HAP-1 (cell line): ENCODE results near the gene PAEP.

Experiments
- DNase-seq, 2 experiments: peaks; one replicate each; pipeline ENCODE4 v3.0.0-alpha.2; 2016 to 2020; ENCODE audit warnings: low spot score in 2 of 2
- H3K27me3 ChIP-seq: fragments of 250-450 bp; sonication (Bioruptor Pico); 2 replicates; pipeline ENCODE4 v1.5.1; 2020; ENCODE audit warnings: low read depth, mild to moderate bottlenecking, moderate library complexity
- H3K36me3 ChIP-seq: fragments of 250-450 bp; sonication (Bioruptor Pico); replicated peaks from 2 replicates; pipeline ENCODE4 v1.5.1; 2020; ENCODE audit warnings: mild to moderate bottlenecking
- H3K4me1 ChIP-seq: fragments of 250-450 bp; sonication (Bioruptor Pico); 2 replicates; pipeline ENCODE4 v1.5.1; 2020; ENCODE audit warnings: mild to moderate bottlenecking
- H3K4me3 ChIP-seq: fragments of 250-450 bp; sonication (Bioruptor Pico); 2 replicates; pipeline ENCODE4 v1.5.1; 2020; ENCODE audit warnings: mild to moderate bottlenecking, moderate library complexity
- H3K9me3 ChIP-seq: fragments of 250-450 bp; sonication (Bioruptor Pico); 2 replicates; pipeline ENCODE4 v1.5.1; 2020; ENCODE audit warnings: mild to moderate bottlenecking, moderate library complexity
- in situ Hi-C: fragments of 300-500 bp; cut with MboI; formaldehyde crosslinking; loops from 3 replicates; pipeline ENCODE4 v1.14.3; 2020; ENCODE audit warnings: low sequenced_read_pairs, inconsistent platforms, mixed read lengths

The PAEP gene

DNA sequence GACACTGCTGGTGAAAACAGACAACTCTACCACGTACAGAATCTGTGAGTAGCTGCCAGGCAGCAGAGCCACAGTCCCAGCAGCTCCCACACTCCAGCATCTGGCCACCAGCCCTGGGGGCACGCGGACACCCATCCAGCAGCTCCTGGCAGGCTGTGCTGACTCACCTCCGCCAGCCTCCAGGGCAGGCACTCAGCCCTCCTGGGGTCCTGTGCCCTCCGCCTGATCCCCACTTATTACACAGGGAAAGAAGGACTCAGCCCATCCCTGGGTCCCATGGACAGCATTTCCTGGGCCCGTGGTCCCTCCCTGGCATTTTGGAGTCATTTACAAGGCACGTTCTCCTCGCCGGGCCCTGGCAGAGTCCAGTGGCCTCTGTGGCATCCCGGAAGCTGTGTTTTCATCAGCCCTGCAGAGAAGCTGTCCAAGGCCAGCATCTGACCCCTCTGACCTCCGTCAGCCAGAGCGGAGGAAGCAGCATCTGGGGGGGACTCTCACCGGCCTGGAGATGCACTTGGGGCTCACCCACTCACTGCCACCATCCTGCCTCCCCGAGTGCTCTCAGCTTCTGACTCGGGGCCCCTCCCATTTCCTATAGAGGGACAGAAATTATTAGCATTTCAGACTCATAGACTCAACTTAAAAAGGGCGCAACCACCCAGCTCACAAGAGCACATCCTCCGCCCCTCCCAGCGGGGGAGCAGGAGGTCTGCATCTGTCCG, 21.6 kb downstream of the PAEP start:
- in situ Hi-C loops = no loop called here
- H3K4me3 ChIP-seq = no peak overlapping the region
- no peaks in the 10 kb centered on the region for H3K27me3 ChIP-seq
- H3K4me1 ChIP-seq = no peaks in the 10 kb centered on the region
- DNase-seq = no peak
- H3K9me3 ChIP-seq = no peaks in the 10 kb centered on the region
- H3K36me3 ChIP-seq = no peaks in the 10 kb centered on the region

DNA sequence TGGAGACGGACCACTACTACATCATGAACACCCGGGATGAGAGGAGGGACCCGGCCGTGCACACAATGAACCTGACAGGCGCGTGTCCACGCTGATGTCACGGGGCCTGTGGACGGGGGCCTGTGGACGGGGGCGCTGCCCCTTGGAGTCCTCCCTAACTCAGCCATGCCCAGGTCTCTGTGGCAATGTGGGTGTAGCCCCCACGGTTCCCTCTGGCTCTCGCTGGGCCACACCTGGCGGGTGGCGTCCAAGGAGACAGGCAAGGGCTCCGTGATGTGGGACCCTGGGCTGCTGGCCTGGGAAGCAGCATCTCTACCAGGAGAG, 22.1 kb downstream of the PAEP start:
- Histone ChIP-seq H3K36me3 (no peaks in the 10 kb centered on the region), H3K27me3 (no peaks in the 10 kb centered on the region), H3K4me3 (no peak overlapping the region), H3K4me1 (no peaks in the 10 kb centered on the region), H3K9me3 (no peaks in the 10 kb centered on the region)
- in situ Hi-C loops = no loop called here
- no peak for DNase-seq

DNA sequence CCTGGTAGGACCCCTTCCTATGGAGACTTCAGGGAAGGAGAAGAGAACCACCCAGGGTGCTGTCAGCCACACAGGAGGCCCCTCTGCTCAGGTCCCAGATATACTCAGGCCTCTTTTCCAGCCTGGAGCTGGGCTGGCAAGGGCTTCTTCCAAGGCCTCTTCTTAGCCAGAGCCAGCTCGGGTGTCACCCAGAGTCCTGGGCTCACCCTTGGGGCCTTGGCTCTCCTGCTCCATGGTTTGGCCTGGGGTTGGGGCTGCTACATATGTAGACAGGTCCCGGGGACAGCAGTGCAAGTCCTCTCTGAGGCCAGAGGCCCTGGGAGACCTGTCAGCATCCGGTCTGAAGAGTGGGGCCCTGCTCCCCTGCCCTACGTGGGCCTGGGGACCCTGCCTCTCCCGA, 22.8 kb downstream of the PAEP start:
- no peaks in the 10 kb centered on the region for H3K4me1 ChIP-seq
- in situ Hi-C loops = no loop called here

DNA sequence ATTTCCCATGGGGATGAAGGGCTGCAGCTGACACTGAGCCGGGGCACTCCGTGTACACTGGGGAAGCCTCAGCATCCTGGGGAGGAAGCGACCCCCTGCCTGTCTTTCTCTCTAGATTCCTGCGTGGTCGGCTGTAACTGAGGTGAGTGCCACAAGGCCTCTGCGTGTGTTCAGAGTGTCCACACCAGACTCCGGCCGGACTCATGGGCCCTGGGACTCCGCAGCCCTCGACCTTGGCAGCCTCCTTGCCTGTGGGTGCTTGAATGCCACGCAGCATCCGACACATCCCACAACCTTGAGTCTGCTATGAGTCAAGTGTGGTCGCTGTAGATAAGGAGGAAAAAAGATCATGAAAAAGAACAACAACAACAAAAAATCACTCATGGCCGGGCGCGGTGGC, 23.4 kb downstream of the PAEP start:
- Histone ChIP-seq H3K36me3 (no peaks in the 10 kb centered on the region), H3K4me1 (no peaks in the 10 kb centered on the region), H3K4me3 (no peak overlapping the region), H3K27me3 (no peaks in the 10 kb centered on the region), H3K9me3 (no peaks in the 10 kb centered on the region)
- DNase-seq = no peak
- in situ Hi-C loops = no loop called here

More for the DNA sequence above, 22.8 kb downstream of the PAEP start:
- H3K9me3 ChIP-seq = no peaks in the 10 kb centered on the region
- no peaks in the 10 kb centered on the region for H3K27me3 ChIP-seq
- no peak for DNase-seq
- H3K4me3 ChIP-seq = no peak overlapping the region
- H3K36me3 ChIP-seq = no peaks in the 10 kb centered on the region

DNA sequence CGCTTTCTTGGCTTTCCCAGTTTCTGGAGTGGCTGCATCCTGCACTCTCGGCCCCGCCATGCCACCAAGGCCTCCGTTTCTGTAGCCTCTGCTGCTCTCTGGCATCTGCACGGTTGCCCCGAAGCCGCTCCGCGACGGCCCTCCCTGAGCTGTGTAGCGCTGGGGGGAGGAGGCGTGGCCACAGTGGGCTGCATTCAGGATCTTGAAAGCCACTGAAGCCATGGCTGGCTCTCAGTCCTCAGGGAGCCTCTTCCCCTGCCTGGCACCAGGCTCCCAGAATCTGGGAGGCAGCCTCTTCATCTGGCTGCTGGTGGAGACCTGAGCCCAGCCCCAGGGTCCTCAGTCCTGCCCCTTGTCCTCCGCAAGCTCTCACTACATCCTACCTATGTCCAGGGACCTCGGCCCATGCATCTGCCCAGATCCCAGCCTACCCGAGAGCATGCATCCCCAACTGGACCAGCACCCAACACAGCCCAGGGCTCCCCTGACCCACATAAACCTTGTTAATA, 25.1 kb downstream of the PAEP start:
- H3K4me1 ChIP-seq = no peaks in the 10 kb centered on the region
- H3K4me3 ChIP-seq = no peak overlapping the region
- 0 out of 2 replicates have a peak, but pooled peaks cover 2% of the 10 kb centered on the region for H3K27me3 ChIP-seq
- no peaks in the 10 kb centered on the region for H3K9me3 ChIP-seq
- in situ Hi-C loops = no loop called here
- H3K36me3 ChIP-seq = no peaks in the 10 kb centered on the region
- DNase-seq = no peak

DNA sequence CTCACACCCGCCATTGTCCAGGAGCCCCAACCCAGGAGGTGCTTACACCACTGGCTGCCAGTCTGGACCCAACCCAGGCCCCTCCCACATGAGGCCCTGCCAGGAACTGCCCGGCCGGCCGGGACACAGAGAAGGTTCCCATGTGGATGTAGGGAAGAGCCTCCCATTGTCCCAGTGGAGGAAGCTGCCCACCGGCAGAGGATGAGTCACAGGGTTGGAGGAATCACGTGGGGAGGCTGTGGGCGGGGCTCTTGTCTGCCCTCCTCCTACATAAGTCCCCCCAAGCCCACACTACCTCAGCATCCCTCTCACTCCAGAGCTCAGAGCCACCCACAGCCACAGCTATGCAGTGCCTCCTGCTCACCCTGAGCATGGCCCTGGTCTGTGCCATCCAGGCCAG, 26.1 kb downstream of the PAEP start:
- no peak overlapping the region for H3K4me3 ChIP-seq
- in situ Hi-C loops = no loop called here
- DNase-seq = no peak
- no peaks in the 10 kb centered on the region for H3K4me1 ChIP-seq
- no peaks in the 10 kb centered on the region for H3K36me3 ChIP-seq
- H3K27me3 ChIP-seq = 0 out of 2 replicates have a peak, but pooled peaks cover 3% of the 10 kb centered on the region
- no peaks in the 10 kb centered on the region for H3K9me3 ChIP-seq

DNA sequence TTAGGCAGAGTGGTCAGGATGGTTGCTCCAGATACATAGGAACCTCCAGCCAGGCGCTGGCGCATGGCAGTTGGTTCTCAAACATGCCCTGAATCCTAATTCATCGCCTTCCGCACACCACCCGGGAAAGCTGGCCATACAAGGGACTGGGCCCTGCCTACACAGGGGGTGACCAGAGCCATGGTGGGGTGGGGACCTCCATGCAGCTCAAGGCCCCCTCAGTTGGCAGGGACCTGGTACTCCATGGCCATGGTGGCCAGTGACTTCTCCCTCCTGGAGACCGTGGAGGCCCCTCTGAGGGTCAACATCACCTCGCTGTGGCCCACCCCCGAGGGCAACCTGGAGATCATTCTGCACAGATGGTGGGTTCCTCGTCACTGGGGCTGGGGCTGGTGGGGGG, 26.8 kb downstream of the PAEP start:
- no peak overlapping the region for H3K4me3 ChIP-seq
- no peak for DNase-seq
- H3K36me3 ChIP-seq = no peaks in the 10 kb centered on the region
- H3K4me1 ChIP-seq = no peaks in the 10 kb centered on the region
- H3K9me3 ChIP-seq = no peaks in the 10 kb centered on the region
- 0 out of 2 replicates have a peak, but pooled peaks cover 3% of the 10 kb centered on the region for H3K27me3 ChIP-seq
- in situ Hi-C loops = no loop called here

DNA sequence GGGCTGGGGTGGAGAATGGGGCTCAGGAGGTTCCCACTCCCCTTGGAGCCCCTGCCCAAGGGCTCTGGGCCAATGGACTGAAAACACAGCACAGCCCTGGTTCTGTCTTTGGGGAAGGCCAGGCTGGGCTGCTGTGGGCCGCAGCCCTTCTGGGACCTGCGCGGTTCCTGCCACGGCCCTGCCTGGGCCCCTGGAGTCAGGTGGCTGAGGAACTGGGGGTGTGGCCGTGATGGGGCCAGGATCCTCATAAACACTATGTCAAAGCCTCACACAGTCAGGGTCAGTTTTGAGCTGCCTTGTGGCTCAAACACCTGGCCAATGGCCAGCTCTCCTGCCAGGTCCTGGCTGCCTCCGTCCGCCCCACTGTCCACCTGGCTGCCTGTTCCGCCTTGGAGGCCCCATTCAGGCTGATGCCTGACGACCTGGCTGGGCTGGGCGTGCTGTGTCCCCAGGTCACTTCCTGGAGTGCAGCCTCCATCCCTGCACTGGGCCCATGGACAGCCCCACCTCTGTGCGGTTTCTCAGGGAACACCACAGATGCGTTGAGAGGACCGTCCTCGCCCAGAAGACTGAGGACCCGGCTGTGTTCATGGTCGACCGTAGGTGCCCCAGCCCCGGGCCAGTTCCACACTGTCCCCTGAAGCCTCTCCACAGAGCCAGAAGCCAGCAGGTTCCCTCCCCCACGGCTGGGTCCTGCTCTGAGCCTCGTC, 27.5 kb downstream of the PAEP start:
- in situ Hi-C loops = no loop called here
- Histone ChIP-seq H3K4me3 (no peak overlapping the region), H3K4me1 (no peaks in the 10 kb centered on the region), H3K36me3 (no peaks in the 10 kb centered on the region), H3K9me3 (no peaks in the 10 kb centered on the region), H3K27me3 (0 out of 2 replicates have a peak, but pooled peaks cover 3% of the 10 kb centered on the region)
- no peak for DNase-seq

DNA sequence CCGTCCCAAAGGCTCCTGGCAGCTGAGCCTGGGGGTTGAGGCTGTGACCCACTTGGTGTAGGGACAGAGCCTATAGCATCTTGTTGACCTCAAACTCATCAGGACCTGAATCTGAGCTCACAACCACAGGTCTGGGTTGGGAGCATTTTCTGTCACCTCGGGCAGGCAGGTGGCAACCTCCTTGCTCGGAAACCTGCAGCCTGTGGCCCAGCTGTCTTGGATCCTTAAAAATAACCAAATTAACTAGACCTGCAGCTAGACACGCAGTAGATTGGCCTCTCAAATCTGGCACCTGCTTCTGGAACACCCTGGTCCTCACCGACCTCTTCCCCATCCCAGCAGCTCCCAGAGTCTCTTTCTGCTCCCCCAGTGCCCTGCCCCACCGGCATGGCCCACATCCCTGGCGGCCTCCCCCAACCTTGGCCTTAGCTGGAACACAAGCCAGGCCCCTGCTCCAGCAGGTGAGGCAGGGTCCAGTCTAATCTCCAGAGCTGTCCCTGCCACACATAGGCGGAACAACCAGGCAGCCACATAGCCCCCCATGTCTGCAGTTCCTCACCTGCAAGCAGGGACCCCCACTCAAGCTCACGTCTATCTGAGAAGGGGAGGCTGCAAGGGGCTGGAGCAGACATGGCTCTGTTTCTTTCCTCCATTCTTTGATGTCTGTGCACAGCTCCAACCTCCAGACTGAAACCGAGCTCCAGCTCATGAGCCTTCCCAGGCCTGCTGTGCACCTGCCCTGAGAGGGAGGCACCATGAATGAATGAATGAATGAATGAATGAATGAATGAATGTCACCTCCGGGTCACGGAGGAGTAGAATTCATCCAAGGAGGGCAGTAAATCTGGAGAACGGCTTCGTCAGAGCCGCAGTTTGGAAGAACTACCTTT, 28.3 kb downstream of the PAEP start:
- no peaks in the 10 kb centered on the region for H3K9me3 ChIP-seq
- H3K4me3 ChIP-seq = no peak overlapping the region
- in situ Hi-C loops = no loop called here

DNA sequence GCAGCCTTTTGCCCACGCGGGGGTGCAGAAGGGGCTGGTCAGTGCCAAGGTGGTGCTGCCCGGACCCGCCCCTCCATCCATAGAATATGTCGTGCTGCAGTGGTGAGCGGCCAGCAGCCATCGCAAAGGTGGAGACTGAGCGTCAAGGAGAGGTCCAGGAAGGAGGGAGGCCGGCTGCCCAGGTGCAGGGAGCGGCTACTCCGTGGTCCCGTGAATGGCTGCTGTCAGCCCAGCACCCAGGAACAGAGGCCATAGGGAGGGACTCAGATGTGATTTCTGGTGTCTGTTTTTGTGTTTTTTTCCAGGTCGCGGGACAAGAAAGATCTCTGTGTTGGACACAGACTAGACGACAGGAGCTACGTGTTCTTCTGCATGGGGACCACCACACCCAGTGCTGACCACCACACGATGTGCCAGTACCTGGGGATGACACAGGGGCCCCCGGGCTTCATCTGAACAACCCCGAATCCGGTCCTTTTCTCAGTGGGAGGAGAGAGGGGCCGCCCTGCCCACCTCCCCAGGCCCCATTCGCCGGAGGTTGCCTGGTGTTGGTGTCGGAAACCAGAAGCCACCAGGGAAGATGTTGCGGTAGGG, 29.0 kb downstream of the PAEP start:
- no peaks in the 10 kb centered on the region for H3K36me3 ChIP-seq
- 0 out of 2 replicates have a peak, but pooled peaks cover 3% of the 10 kb centered on the region for H3K27me3 ChIP-seq
- no peak for DNase-seq
- no peaks in the 10 kb centered on the region for H3K4me1 ChIP-seq
- in situ Hi-C loops = no loop called here
- no peaks in the 10 kb centered on the region for H3K9me3 ChIP-seq
- no peak overlapping the region for H3K4me3 ChIP-seq

More for the DNA sequence above, 28.3 kb downstream of the PAEP start:
- Histone ChIP-seq H3K4me1 (no peaks in the 10 kb centered on the region), H3K36me3 (no peaks in the 10 kb centered on the region), H3K27me3 (0 out of 2 replicates have a peak, but pooled peaks cover 3% of the 10 kb centered on the region)
- DNase-seq = no peak

DNA sequence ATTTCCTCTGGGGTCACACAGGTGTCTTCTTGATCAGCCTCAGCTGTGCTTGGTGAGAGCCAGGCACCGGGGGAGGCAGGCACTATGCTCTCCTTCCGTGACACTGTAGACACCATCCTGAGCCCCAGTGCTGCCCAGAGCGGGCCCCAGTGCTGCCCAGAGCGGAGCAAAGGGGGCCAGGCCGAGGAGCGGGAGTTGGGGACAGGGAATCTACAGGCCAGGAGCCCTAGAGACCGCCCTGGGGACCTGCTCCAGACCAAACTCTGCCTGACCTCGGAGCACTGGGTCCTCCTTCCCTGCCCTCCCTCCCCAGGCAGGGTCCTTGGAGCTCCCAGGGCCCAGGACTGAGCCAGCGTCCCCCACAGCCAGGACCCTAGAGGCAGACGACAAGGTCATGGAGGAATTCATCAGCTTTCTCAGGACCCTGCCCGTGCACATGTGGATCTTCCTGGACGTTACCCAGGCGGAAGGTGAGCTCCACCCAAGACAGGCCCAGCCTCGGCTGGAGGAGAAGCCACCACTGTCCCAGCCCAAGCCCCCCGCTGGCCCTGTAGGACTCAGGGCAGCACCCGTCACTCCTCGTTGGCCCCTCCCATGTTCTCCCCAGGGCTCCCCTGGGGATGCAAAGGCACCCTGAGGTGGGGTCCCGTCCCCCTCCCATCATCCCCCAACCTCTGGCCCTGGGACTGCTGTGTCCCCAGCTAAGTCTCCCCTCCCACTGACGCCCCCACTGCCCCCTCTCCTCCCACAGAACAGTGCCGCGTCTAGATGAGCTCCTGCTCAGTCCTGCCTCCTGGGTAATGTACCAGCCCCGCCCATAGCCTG, 30.2 kb downstream of the PAEP start:
- H3K27me3 ChIP-seq = 0 out of 2 replicates have a peak, but pooled peaks cover 3% of the 10 kb centered on the region
- H3K36me3 ChIP-seq = no peaks in the 10 kb centered on the region
- no peak overlapping the region for H3K4me3 ChIP-seq
- no peaks in the 10 kb centered on the region for H3K9me3 ChIP-seq
- in situ Hi-C loops = no loop called here
- no peaks in the 10 kb centered on the region for H3K4me1 ChIP-seq
- DNase-seq = no peak

DNA sequence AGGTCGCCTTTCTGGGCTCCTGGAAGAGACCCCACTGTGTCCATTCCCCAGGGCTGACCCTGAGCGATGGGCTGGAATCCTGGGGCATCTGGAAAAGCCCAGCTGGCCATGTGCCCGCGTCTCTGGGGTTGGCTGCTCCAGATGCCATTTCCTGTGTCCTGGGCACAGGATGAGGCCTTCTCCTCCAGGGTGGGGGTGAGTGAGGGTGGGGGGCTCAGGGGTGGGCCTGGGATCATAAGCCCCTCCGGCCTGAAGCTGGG, 30.7 kb downstream of the PAEP start:
- in situ Hi-C loops = no loop called here
- DNase-seq = no peak
- no peaks in the 10 kb centered on the region for H3K4me1 ChIP-seq

DNA sequence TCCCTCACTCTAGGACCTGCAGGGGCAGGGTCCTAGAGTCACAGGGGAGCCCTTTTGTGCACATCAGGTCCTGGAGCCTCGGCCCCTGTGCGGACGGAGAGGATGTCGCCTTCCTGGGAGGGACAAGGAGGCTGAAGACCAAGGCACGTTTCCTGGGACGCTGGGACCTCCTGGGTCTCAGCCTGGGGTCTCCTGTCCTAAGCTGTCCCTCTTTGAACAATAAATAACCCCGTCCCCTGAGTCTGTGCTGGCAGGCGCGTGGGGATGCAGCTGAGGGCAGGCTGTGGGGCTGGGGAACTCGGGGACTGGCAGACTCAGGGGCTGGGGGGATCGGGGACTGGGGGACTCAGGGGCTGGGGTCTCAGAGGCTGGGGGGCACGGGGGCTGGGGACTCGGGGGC, 31.1 kb downstream of the PAEP start:
- Histone ChIP-seq H3K4me1 (no peaks in the 10 kb centered on the region), H3K36me3 (no peaks in the 10 kb centered on the region), H3K9me3 (no peaks in the 10 kb centered on the region), H3K4me3 (no peak overlapping the region), H3K27me3 (0 out of 2 replicates have a peak, but pooled peaks cover 3% of the 10 kb centered on the region)
- in situ Hi-C loops = no loop called here
- DNase-seq = no peak

More for the DNA sequence above, 30.7 kb downstream of the PAEP start:
- H3K36me3 ChIP-seq = no peaks in the 10 kb centered on the region
- H3K9me3 ChIP-seq = no peaks in the 10 kb centered on the region
- H3K27me3 ChIP-seq = 0 out of 2 replicates have a peak, but pooled peaks cover 3% of the 10 kb centered on the region
- H3K4me3 ChIP-seq = no peak overlapping the region
